GM19455 (cell line): ENCODE data around the gene ZSWIM4.
"Not testable (repeated sequence)": the region's sequence is repeated elsewhere in the genome, so short reads cannot be mapped to it uniquely, and the experiment has no call there.

Source experiments
- ATAC-seq: cut with Tn5 transposase; IDR thresholded peaks from one replicate; pipeline ENCODE4 v1.9.1; 2021; ENCODE audit not compliant: unreplicated experiment

The ZSWIM4 gene

GRCh38 chr19:13848340-13848677 is 53.1 kb downstream of the ZSWIM4 start:
- ATAC-seq, result no peak

DNA sequence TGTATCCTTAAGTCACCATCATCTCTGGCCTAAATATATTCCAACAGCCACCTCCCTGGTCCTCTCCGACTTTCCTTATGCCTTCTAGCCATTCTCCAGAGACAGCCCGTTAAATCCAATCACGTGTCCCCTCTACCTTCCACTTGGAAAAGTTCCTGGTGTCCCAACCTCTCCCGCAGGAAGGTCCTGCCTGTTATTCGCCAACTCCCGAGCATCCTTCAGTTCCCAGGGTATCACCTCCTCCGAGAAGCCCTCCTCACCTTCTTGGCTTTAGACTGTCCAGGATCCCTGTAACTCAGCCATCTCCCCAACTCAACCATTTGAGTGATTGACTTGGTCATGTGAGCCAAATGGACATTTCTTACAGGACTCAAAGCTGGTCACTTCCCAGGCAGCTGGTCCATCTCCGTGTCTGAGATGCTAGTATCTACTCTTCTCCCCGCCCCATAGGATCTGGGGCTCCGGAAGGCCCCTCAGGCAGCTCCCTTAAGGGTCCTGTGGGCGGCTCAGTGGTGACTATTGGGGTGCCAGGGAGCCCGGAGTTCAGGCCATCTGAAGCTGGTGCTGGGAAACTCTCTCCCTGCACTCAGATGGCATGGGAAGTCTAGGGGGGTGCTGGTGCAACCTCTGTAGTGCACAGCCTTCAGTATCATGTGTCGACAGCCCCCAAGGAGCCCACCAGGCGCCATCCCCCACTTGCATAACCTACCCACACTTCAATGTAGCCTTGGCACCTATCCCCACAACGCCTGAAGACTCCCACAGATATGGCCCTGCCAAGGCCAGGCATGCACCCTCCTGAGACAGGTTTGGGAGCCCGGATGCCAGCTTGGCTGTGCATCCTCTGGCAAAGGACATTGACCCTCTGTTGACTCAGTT is 53.8 kb downstream of the ZSWIM4 start:
- no peak for ATAC-seq

- ATAC-seq, result no peak
Measured at GRCh38 chr19:13849991-13850909, 55.0 kb downstream of the ZSWIM4 start.

GRCh38 chr19:13850910-13851733 is 55.9 kb downstream of the ZSWIM4 start:
- no peak for ATAC-seq

DNA sequence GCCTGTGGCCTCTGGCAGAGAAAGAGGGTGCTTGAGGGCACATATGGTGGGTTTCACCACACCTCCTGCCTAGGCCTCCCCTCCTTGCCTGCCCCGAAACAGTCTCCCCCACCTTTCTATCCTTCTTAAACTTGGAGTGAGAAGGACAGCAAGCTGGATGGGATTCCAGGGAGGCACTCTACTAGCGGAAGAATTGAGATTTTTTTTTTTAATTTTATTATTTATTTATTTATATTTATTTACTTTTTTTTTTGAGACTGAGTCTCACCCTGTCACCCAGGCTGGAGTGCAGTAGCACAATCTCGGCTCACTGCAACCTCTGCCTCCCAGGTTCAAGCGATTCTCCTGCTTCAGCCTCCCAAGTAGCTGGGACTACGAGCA is 56.5 kb downstream of the ZSWIM4 start:
- not testable (repeated sequence) for ATAC-seq

GRCh38 chr19:13852171-13852707 is 57.0 kb downstream of the ZSWIM4 start:
- not testable (repeated sequence) for ATAC-seq

DNA sequence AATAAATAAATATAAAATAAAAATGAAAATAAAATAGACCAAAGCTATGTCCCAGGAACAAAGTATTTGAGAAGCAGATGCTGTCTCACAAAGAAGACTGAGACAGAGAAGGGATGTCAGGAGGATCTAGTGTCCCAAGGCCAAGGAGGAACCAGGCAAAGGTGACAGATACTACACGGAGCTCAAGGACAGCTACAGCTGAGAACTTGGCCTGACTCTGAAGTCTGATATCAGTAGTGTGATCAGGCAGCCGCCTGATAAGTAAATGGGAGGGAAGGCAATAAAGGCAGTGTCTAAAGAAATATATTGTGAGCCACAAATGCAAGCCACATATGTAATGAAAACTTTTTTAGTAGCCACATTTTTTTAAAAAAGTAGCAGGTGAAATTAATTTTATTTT is 61.3 kb downstream of the ZSWIM4 start:
- ATAC-seq, result no peak

GRCh38 chr19:13859361-13859880 is 64.2 kb downstream of the ZSWIM4 start:
- no peak for ATAC-seq

- ATAC-seq, result no peak
Measured at GRCh38 chr19:13860679-13861391, 65.6 kb downstream of the ZSWIM4 start.

DNA sequence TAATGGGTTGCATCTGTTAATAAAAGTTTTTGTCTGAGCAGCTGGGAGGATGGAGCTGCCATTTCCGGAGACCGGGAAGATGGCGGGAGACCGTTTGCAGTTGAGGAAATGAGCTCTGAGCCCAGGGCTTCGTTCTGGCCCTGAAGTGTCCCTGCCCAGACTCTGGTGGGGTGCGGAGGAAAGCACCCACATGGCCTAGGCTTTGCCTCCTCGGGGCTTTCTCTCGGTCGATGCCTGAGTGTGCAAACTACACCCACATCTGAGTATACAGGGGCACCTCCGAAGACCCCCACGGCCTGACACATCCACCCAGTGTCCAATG is 66.1 kb downstream of the ZSWIM4 start:
- peak; percentile 26 for ATAC-seq

DNA sequence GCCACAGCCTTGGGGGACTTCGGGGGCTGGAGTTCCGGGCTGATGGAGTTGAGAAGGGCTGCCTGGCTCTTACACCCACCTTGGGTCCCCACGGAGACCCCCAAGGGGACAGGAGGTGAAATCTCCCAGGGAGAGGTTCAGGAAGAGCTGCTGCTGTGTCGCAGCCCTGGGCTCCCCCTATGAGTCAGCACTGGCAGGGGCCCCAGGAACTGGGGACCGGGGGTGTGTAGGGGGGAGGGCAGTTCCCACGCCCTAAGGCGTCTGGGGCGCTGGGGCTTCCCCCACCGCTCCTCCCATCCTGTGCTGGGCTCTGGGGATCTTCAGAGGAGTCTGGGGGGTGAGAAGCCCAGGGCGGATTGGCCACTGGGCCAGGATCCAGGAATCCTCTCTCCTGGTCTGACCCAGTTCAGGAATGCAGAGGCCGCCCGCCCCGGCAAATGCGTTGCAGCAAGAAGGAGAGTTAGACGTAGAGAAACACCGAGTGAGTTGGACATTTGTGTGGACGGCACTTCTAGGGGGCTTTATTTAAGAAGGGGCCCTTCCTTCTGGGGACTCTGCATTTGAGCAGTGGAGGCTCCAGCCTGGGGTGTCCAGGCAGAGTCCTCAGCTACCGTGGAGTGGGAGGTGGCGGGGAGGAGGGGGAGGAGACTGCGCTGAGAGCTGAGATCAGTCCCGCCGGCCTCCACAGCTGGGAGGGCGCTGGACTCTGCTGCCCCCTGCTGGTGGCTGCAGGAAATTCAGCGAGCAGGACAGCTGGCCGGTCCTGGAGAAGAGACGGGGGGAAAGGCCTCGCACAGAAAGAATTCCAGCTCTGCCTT is 66.7 kb downstream of the ZSWIM4 start:
- peak; percentile 65 for ATAC-seq

- no peak for ATAC-seq
Measured at GRCh38 chr19:13864046-13864666, 68.9 kb downstream of the ZSWIM4 start.

- no peak for ATAC-seq
Measured at GRCh38 chr19:13864667-13865570, 69.7 kb downstream of the ZSWIM4 start.

- ATAC-seq, result no peak
Measured at GRCh38 chr19:13865571-13866462, 70.6 kb downstream of the ZSWIM4 start.

DNA sequence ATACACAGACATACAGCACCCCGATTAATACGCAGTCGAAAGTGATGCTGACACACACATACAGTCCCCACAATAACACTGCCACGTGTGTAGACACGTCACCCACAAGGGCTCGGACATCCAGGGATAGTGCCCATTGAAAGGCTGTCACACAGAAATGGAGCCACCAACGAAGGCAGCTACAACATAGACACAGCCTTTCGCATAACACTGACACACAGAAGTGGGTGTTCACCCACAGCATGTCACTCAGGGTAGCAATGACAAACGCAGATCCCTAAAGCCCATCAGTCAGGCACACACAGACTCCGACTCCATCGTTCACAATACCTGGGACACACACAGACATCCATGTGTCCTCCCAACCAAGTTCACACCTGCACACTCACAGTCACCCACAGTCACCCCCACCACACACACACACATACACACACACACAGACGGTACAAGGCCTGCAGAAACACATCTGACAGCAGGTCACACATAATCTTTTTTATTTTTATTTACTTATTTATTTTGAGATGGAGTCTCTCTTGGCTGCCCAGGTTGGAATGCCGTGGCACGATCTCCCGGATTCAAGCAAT is 71.3 kb downstream of the ZSWIM4 start:
- no peak for ATAC-seq

DNA sequence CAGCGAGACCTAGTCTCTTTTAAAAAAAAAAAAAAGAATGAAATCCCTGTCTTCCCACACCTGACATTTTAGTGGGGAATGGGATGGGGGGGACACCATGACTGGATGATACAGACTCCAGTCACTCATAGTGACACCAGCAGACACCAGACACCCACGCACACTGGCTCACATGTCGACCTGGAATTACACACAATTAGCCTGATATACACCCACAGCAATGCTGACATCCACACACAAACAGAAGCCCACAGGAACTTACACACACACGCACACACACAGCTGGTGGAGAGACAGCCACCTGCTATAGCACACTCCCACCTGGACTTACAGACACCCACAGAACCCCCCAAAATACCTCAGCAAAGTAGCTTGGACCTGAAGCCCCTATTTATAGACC is 73.4 kb downstream of the ZSWIM4 start:
- no peak for ATAC-seq
